Peyer's patch (tissue), 4 donors: ENCODE data around the gene USH2A.

ENCODE experiments used
- POLR2A ChIP-seq, 2 donors: fragments of 450-650 bp; IDR thresholded peaks; one replicate each; pipeline ENCODE4 v1.5.1; 2017; ENCODE audit warnings: antibody characterized with exemption in 2 of 2, mild to moderate bottlenecking in 2 of 2, moderate library complexity in 2 of 2
- TF ChIP-seq, protein P1 (sequence below), 6 experiments: fragments of 450-650 bp in 4 of 6; fragments of 200-600 bp in 2 of 6; sonication (generic) in 1 of 6; IDR thresholded peaks; one replicate each; pipeline ENCODE4 v1.5.1; 2017 to 2019; ENCODE audit warnings: antibody characterized with exemption in 6 of 6, mild to moderate bottlenecking in 3 of 6, moderate library complexity in 1 of 6

DNA sequence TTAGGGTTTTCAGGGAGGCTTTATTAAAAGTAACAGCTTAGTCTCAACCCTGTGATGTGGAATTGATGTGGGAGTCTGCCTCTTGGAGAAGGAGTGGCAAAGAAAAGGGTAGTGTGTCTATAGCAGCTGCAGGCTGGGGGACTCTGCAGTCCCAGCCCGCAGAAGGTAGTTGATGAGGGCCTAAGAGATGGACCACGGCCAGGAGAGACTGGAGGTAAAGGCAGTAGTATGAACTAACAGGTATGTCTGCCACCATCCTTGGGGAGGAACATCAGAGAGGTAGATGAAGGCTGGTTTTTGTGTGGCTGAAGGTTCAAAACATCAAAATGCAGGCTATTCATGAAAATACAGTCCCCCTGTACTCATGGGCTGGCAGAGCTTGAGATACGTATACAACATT lies 744.0 kb downstream of the USH2A start:
- TF ChIP-seq, protein P1, sequence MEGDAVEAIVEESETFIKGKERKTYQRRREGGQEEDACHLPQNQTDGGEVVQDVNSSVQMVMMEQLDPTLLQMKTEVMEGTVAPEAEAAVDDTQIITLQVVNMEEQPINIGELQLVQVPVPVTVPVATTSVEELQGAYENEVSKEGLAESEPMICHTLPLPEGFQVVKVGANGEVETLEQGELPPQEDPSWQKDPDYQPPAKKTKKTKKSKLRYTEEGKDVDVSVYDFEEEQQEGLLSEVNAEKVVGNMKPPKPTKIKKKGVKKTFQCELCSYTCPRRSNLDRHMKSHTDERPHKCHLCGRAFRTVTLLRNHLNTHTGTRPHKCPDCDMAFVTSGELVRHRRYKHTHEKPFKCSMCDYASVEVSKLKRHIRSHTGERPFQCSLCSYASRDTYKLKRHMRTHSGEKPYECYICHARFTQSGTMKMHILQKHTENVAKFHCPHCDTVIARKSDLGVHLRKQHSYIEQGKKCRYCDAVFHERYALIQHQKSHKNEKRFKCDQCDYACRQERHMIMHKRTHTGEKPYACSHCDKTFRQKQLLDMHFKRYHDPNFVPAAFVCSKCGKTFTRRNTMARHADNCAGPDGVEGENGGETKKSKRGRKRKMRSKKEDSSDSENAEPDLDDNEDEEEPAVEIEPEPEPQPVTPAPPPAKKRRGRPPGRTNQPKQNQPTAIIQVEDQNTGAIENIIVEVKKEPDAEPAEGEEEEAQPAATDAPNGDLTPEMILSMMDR (IDR thresholded peaks at IDR 0.05): no peak
- TF ChIP-seq POLR2A (IDR thresholded peaks at IDR 0.05): no peak
